Measurements from ENCODE around the gene ZBTB16. TPM values are rescaled to one million over a fixed set of nuclear protein-coding genes. Genes with fewer than 3 reads are reported as not detected.

The ZBTB16 gene
- total and polyA plus RNA-seq, 2 experiments from 2014 or later: 0.29 to 1.4 TPM

- no peaks in the 10 kb centered on the region for H3K36me3 Mint-ChIP-seq (ENCODE audit: low read depth)
- H3K27me3 Mint-ChIP-seq (ENCODE audit: insufficient read depth, low read depth, poor library complexity): peaks cover 2% of the 10 kb centered on the region
- Histone ChIP-seq H2AFZ (no peak overlapping the region), H3K9me2 (ENCODE audit: insufficient read depth) (no peaks in the 10 kb centered on the region), H3K27ac (ENCODE audit: low read depth) (no peak overlapping the region), H3K4me1 (ENCODE audit: insufficient read depth) (no peaks in the 10 kb centered on the region), H3K36me3 (ENCODE audit: insufficient read depth) (no peaks in the 10 kb centered on the region), H3K79me2 (replicated peaks; ENCODE audit: insufficient read depth) (no peaks in the 10 kb centered on the region), H3K4me2 (no peak overlapping the region), H3K27me3 (ENCODE audit: insufficient read depth) (no peaks in the 10 kb centered on the region), H4K20me1 (replicated peaks; ENCODE audit: insufficient read depth) (no peaks in the 10 kb centered on the region; the same call in 1 of the 2 replicates), H3K4me3 (no peak overlapping the region), H3F3A (replicated peaks; ENCODE audit: low read depth) (no peaks in the 10 kb centered on the region)
- H3K9me3 Mint-ChIP-seq: peaks cover 22% of the 10 kb centered on the region
- TF ChIP-seq NANOG (IDR thresholded peaks at IDR 0.05; ENCODE audit: borderline replicate concordance) (no peak), REST (IDR thresholded peaks at IDR 0.05; ENCODE audit: unreplicated experiment) (no peak), JUNB (IDR thresholded peaks at IDR 0.05; ENCODE audit: unreplicated experiment) (no peak), CTCF (conservative IDR thresholded peaks at IDR 0.05; ENCODE audit: low read depth in 2 of 2) (no peak), EZH2 (IDR thresholded peaks at IDR 0.05; ENCODE audit: low read depth, unreplicated experiment) (no peak), EZH2phosphoT487 (IDR thresholded peaks at IDR 0.05; ENCODE audit: unreplicated experiment) (no peak), ZNF462 (CRISPR knock-in tag; IDR thresholded peaks at IDR 0.05) (no peak), ZNF331 (CRISPR knock-in tag; IDR thresholded peaks at IDR 0.05; ENCODE audit: low read depth) (no peak), ETS1 (IDR thresholded peaks at IDR 0.05) (no peak)
- ATAC-seq: no peak
- DNase-seq (ENCODE audit: low spot score): no peak
- no peak overlapping the region for H3K4me3 Mint-ChIP-seq
- peaks cover 15% of the 10 kb centered on the region for H3K4me1 Mint-ChIP-seq
- H3K27ac Mint-ChIP-seq: no peak overlapping the region
Measured at GRCh38 chr11:114194702-114195101, 135.2 kb downstream of the ZBTB16 start.

All from GM23338 (cell line).